LNCAP (cell line): Measurements from ENCODE around the gene TIMP4.

Source experiments
- CTCF ChIP-seq: fragments of 450-650 bp; IDR thresholded peaks from 2 replicates; pipeline ENCODE4 v1.5.1; 2017; ENCODE audit warnings: mild to moderate bottlenecking

TIMP4 gene

GRCh38 chr3:12135029-12135657 is 23.6 kb downstream of the TIMP4 start:
- TF ChIP-seq CTCF, result peak; percentile 91

- no peak for TF ChIP-seq CTCF
Observed at GRCh38 chr3:12132881-12133280, 25.8 kb downstream of the TIMP4 start.

- TF ChIP-seq CTCF, result no peak
Observed at GRCh38 chr3:12131351-12132090, 27.2 kb downstream of the TIMP4 start.

GRCh38 chr3:12127391-12127790 is 31.3 kb downstream of the TIMP4 start:
- no peak for TF ChIP-seq CTCF

- no peak for TF ChIP-seq CTCF
Observed at GRCh38 chr3:12125772-12126171, 32.9 kb downstream of the TIMP4 start.

GRCh38 chr3:12121466-12121865 is 37.2 kb downstream of the TIMP4 start:
- TF ChIP-seq CTCF, result no peak

- no peak for TF ChIP-seq CTCF
Observed at GRCh38 chr3:12120374-12121140, 38.2 kb downstream of the TIMP4 start.
